Ectodermal cell (in vitro differentiated cells): Measurements from ENCODE around the gene NMUR2.

Experiments
- H3K27ac ChIP-seq: 2 replicates; pipeline ENCODE4 v1.7.0; 2013; ENCODE audit warnings: mild to moderate bottlenecking, low read depth, low read length; ENCODE audit not compliant: insufficient read depth, poor library complexity, severe bottlenecking
- H3K27me3 ChIP-seq: 2 replicates; pipeline ENCODE4 v1.7.0; 2013; ENCODE audit warnings: mild to moderate bottlenecking, low read length; ENCODE audit not compliant: insufficient read depth, control insufficient read depth, poor library complexity, severe bottlenecking
- H3K36me3 ChIP-seq: one replicate; pipeline ENCODE4 v1.7.0; 2013; ENCODE audit warnings: low read length; ENCODE audit not compliant: control insufficient read depth, insufficient read depth
- H3K4me1 ChIP-seq: one replicate; pipeline ENCODE4 v1.7.0; 2013; ENCODE audit warnings: low read length; ENCODE audit not compliant: control insufficient read depth, insufficient read depth
- H3K4me3 ChIP-seq: 2 replicates; pipeline ENCODE4 v1.7.0; 2013; ENCODE audit warnings: low read depth, low read length, control low read depth; ENCODE audit not compliant: insufficient read depth
- H3K9me3 ChIP-seq: 2 replicates; pipeline ENCODE4 v1.7.0; 2013; ENCODE audit warnings: mild to moderate bottlenecking, low read length, moderate library complexity; ENCODE audit not compliant: control insufficient read depth
- WGBS, 2 experiments: methylation state at CpG; one replicate each; pipeline ENCODE4 v1.1.7; 2013; ENCODE audit warnings: missing lambda C conversion rate in 2 of 2; 5-methylcytosine and 5-hydroxymethylcytosine counted together

Gene NMUR2

GRCh38 chr5:152403046-152403445 lies 2.0 kb downstream of the NMUR2 start:
- Histone ChIP-seq H3K36me3 (no peaks in the 10 kb centered on the region), H3K27me3 (no peaks in the 10 kb centered on the region), H3K9me3 (no peaks in the 10 kb centered on the region), H3K4me1 (peaks cover 3% of the 10 kb centered on the region), H3K4me3 (no peak overlapping the region), H3K27ac (no peak overlapping the region)
- WGBS, 2 experiments, result 84 to 88% methylated on average over 1 of the region's 2 CpGs

GRCh38 chr5:152400846-152401245 lies 4.2 kb downstream of the NMUR2 start:
- H3K27me3 ChIP-seq, result no peaks in the 10 kb centered on the region

GRCh38 chr5:152397581-152397980 lies 7.5 kb downstream of the NMUR2 start:
- Histone ChIP-seq H3K4me1 (no peaks in the 10 kb centered on the region), H3K9me3 (no peaks in the 10 kb centered on the region), H3K27me3 (no peaks in the 10 kb centered on the region), H3K27ac (no peak overlapping the region), H3K4me3 (no peak overlapping the region), H3K36me3 (no peaks in the 10 kb centered on the region)
- WGBS, 2 experiments, result 100% methylated on average over 1 of the region's 1 CpG

More at GRCh38 chr5:152400846-152401245, 4.2 kb downstream of the NMUR2 start:
- no peak overlapping the region for H3K27ac ChIP-seq
- H3K36me3 ChIP-seq, result no peaks in the 10 kb centered on the region
- 93% methylated on average over 2 of the region's 2 CpGs; no CpG with 5 or more reads in 1 of the 2 experiments for WGBS, 2 experiments
- peaks cover 3% of the 10 kb centered on the region for H3K4me1 ChIP-seq
- H3K9me3 ChIP-seq, result no peaks in the 10 kb centered on the region
- H3K4me3 ChIP-seq, result no peak overlapping the region

GRCh38 chr5:152393441-152393840 lies 11.6 kb downstream of the NMUR2 start:
- Histone ChIP-seq H3K36me3 (no peaks in the 10 kb centered on the region), H3K27ac (no peak overlapping the region), H3K4me3 (no peak overlapping the region), H3K27me3 (no peaks in the 10 kb centered on the region), H3K9me3 (no peaks in the 10 kb centered on the region), H3K4me1 (no peaks in the 10 kb centered on the region)

- 91 to 97% methylated on average over 2 to 3 of the region's 3 CpGs for WGBS, 2 experiments
- Histone ChIP-seq H3K9me3 (no peaks in the 10 kb centered on the region), H3K4me1 (no peaks in the 10 kb centered on the region), H3K27ac (no peak overlapping the region), H3K27me3 (no peaks in the 10 kb centered on the region), H3K36me3 (no peaks in the 10 kb centered on the region), H3K4me3 (no peak overlapping the region)
Measured at GRCh38 chr5:152389208-152389849, 15.8 kb downstream of the NMUR2 start.

- Histone ChIP-seq H3K27me3 (no peaks in the 10 kb centered on the region), H3K27ac (no peak overlapping the region), H3K36me3 (no peaks in the 10 kb centered on the region), H3K4me1 (no peaks in the 10 kb centered on the region), H3K9me3 (no peaks in the 10 kb centered on the region), H3K4me3 (no peak overlapping the region)
- WGBS, 2 experiments, result 80 to 91% methylated on average over 1 of the region's 1 CpG
Measured at GRCh38 chr5:152388610-152389009, 16.5 kb downstream of the NMUR2 start.

GRCh38 chr5:152380415-152381123 lies 24.5 kb downstream of the NMUR2 start:
- Histone ChIP-seq H3K36me3 (no peaks in the 10 kb centered on the region), H3K4me1 (no peaks in the 10 kb centered on the region)
- 92 to 94% methylated on average over 10 of the region's 10 CpGs for WGBS, 2 experiments

GRCh38 chr5:152379331-152379730 lies 25.7 kb downstream of the NMUR2 start:
- 90 to 92% methylated on average over 2 to 3 of the region's 3 CpGs for WGBS, 2 experiments
- H3K4me1 ChIP-seq, result no peaks in the 10 kb centered on the region
- no peaks in the 10 kb centered on the region for H3K9me3 ChIP-seq
- no peak overlapping the region for H3K27ac ChIP-seq
- H3K4me3 ChIP-seq, result no peak overlapping the region
- H3K36me3 ChIP-seq, result no peaks in the 10 kb centered on the region
- no peaks in the 10 kb centered on the region for H3K27me3 ChIP-seq

More at GRCh38 chr5:152380415-152381123, 24.5 kb downstream of the NMUR2 start:
- H3K27ac ChIP-seq, result no peak overlapping the region
- no peaks in the 10 kb centered on the region for H3K27me3 ChIP-seq
- H3K9me3 ChIP-seq, result no peaks in the 10 kb centered on the region
- H3K4me3 ChIP-seq, result no peak overlapping the region

- 85 to 88% methylated on average over 3 of the region's 3 CpGs for WGBS, 2 experiments
- Histone ChIP-seq H3K27me3 (no peaks in the 10 kb centered on the region), H3K9me3 (no peaks in the 10 kb centered on the region), H3K4me3 (no peak overlapping the region), H3K27ac (no peak overlapping the region), H3K4me1 (no peaks in the 10 kb centered on the region), H3K36me3 (no peaks in the 10 kb centered on the region)
Measured at GRCh38 chr5:152378730-152379129, 26.3 kb downstream of the NMUR2 start.

GRCh38 chr5:152376886-152377285 lies 28.2 kb downstream of the NMUR2 start:
- Histone ChIP-seq H3K4me1 (no peaks in the 10 kb centered on the region), H3K9me3 (no peaks in the 10 kb centered on the region), H3K36me3 (no peaks in the 10 kb centered on the region), H3K4me3 (no peak overlapping the region), H3K27me3 (no peaks in the 10 kb centered on the region), H3K27ac (no peak overlapping the region)
- WGBS, 2 experiments, result 94 to 95% methylated on average over 4 of the region's 4 CpGs
